Esophagus squamous epithelium (tissue), 5 donors: ENCODE results near the gene RET. TPM values are rescaled to one million over a fixed set of nuclear protein-coding genes. Genes with fewer than 3 reads are reported as not detected.

Experiments
- DNase-seq: peaks from one replicate; lab custom pipeline; 2025; lab: John Stamatoyannopoulos, UW
- H3K27ac ChIP-seq, 4 donors: fragments of 200-600 bp; sonication (generic); one replicate each; pipeline ENCODE4 v1.5.1; 2016 to 2019; ENCODE audit warnings: mild to moderate bottlenecking in 1 of 4
- H3K27me3 ChIP-seq, 4 donors: fragments of 200-600 bp; sonication (generic); 1 replicate in 3 of 4; 2 replicates in 1 of 4; pipeline versions ENCODE4 v1.5.1 to v1.6.0; 2017 to 2021; ENCODE audit warnings: antibody characterized with exemption in 1 of 4
- H3K36me3 ChIP-seq, 3 donors: fragments of 200-600 bp; sonication (generic); one replicate each; pipeline ENCODE4 v1.5.1; 2016 to 2019
- H3K4me1 ChIP-seq, 3 donors: fragments of 200-600 bp; sonication (generic); one replicate each; pipeline ENCODE4 v1.5.1; 2017 to 2019
- H3K4me3 ChIP-seq, 4 donors: fragments of 200-600 bp; sonication (generic); 1 replicate in 3 of 4; 2 replicates in 1 of 4; pipeline ENCODE4 v1.5.1; 2016 to 2019; ENCODE audit warnings: mild to moderate bottlenecking in 2 of 4, moderate library complexity in 1 of 4
- H3K9me3 ChIP-seq, 3 donors: fragments of 200-600 bp; sonication (generic); one replicate each; pipeline ENCODE4 v1.5.1; 2016 to 2019
- CTCF ChIP-seq, 6 experiments: fragments of 450-650 bp in 4 of 6; fragments of 200-600 bp in 2 of 6; sonication (generic) in 2 of 6; IDR thresholded peaks; one replicate each; pipeline ENCODE4 v1.5.1; 2016 to 2019; ENCODE audit warnings: antibody characterized with exemption in 6 of 6, mild to moderate bottlenecking in 4 of 6, moderate library complexity in 4 of 6
- POLR2A ChIP-seq, 4 donors: fragments of 450-650 bp; IDR thresholded peaks; one replicate each; pipeline ENCODE4 v1.6.1; 2017; ENCODE audit warnings: antibody characterized with exemption in 4 of 4, mild to moderate bottlenecking in 4 of 4, moderate library complexity in 3 of 4
- WGBS, 2 donors: methylation state at CpG; one replicate each; pipeline ENCODE4 v1.1.5; 2018; 5-methylcytosine and 5-hydroxymethylcytosine counted together
- intact Hi-C: fragments of 100-400 bp; cut with DNase I; formaldehyde crosslinking; loops from one replicate; pipeline ENCODE4 v1.15.0; 2022
- total RNA-seq, 4 donors: library from RNA; depleted of rRNA; stranded (reverse); fragments of >200 nt; gene quantifications; one replicate each; pipeline ENCODE4 v1.1.0, GENCODE V29; 2016
- donor health status: DM: yes; HTN: yes; CAD: no.

Gene RET
- total RNA-seq, 4 donors from 2014 or later: 0.04 to 0.19 (median 0.11) TPM

DNA sequence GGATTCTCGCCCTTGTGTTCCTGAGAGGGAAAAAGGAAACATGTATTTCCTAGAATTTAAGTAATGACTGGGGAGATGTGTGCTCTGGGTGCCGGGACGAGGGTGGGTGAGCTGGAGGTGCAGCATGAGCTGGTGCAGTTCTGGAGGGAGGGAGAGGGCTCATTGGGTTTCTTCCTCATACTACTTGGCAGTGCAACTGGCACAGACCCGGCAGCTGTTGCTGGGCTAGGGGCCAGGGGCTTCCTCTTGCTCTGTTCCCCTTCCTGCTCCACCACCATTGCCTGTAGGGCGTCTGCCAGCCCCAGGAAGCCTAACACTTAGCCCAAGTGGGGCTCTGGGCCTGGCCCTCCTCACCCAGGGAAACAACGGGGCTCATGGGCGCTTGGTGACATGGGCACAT is 5.9 kb downstream of the RET start:
- Histone ChIP-seq H3K4me1 (peaks cover under 1 to 9% (median 2%) of the 10 kb centered on the region in 3 donors), H3K36me3 (no peaks in the 10 kb centered on the region), H3K4me3 (no peak overlapping the region), H3K27ac (no peak overlapping the region), H3K9me3 (no peaks in the 10 kb centered on the region), H3K27me3 (peaks cover 0 to 57% (median 0%) of the 10 kb centered on the region in 4 donors)
- intact Hi-C loops: no loop called here
- no peak for TF ChIP-seq POLR2A (IDR thresholded peaks at IDR 0.05)
- TF ChIP-seq CTCF (IDR thresholded peaks at IDR 0.05): no peak
- DNase-seq: no peak
- WGBS, 2 donors: 20% methylated on average over 4 of the region's 7 CpGs; no CpG with 5 or more reads in 1 of the 2 donors

DNA sequence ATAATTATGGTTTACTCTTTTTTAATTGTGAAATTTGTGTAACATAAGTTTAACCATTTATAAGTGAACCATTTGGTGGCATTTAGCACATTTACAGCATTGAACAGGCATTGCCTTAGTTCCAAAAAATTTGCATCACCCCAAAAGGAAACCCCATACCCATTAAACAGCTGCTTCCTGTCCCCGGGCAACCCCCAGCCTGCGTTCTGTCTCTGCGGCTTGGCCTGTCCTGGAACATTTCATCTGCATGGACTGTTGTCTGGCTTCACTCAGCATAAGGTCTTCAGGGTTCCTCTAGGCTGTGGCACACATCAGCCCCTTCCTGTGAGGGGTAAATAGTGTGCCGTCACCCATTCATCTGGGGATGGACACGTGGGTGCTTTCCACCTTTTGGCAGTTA is 6.9 kb downstream of the RET start:
- whole genome bisulfite sequencing, 2 donors: 24 to 35% methylated on average over 5 of the region's 5 CpGs
- no peak overlapping the region for H3K27ac ChIP-seq
- H3K36me3 ChIP-seq: no peaks in the 10 kb centered on the region
- intact Hi-C loops: no loop called here
- TF ChIP-seq CTCF (IDR thresholded peaks at IDR 0.05) (no peak), POLR2A (IDR thresholded peaks at IDR 0.05) (no peak)
- no peaks in the 10 kb centered on the region for H3K9me3 ChIP-seq
- no peak overlapping the region for H3K4me3 ChIP-seq
- DNase-seq: no peak
- peaks cover 0 to 47% (median 0%) of the 10 kb centered on the region in 4 donors for H3K27me3 ChIP-seq
- no peaks in the 10 kb centered on the region for H3K4me1 ChIP-seq

DNA sequence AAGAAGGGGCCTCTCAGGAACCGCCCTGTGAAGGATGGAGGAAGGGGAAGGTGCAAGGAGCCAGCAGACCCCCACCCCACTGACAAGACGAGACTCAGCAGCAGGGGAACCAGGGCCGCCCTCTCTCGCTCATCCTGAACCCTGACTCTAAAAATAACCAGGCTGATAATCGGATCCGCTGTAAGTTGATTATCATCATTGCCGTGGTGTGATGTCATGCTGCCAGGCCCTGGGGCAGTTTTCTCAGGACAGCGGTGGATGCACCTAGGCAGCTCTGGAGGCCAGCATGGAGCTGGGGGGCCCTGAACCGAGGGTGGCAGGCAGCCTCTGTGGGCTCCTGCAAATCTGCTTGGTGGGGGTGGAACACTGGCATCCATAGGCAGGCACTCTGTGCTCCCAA is 7.9 kb downstream of the RET start:
- intact Hi-C loops: no loop called here
- DNase-seq: no peak
- TF ChIP-seq POLR2A (IDR thresholded peaks at IDR 0.05): no peak
- TF ChIP-seq CTCF (IDR thresholded peaks at IDR 0.05): no peak
- no peaks in the 10 kb centered on the region for H3K4me1 ChIP-seq
- H3K9me3 ChIP-seq: no peaks in the 10 kb centered on the region
- H3K36me3 ChIP-seq: no peaks in the 10 kb centered on the region
- no peak overlapping the region for H3K4me3 ChIP-seq
- H3K27me3 ChIP-seq: peaks cover 0 to 38% (median 0%) of the 10 kb centered on the region in 4 donors
- no peak overlapping the region for H3K27ac ChIP-seq
- WGBS, 2 donors: 40 to 65% methylated on average over 1 to 5 of the region's 9 CpGs

DNA sequence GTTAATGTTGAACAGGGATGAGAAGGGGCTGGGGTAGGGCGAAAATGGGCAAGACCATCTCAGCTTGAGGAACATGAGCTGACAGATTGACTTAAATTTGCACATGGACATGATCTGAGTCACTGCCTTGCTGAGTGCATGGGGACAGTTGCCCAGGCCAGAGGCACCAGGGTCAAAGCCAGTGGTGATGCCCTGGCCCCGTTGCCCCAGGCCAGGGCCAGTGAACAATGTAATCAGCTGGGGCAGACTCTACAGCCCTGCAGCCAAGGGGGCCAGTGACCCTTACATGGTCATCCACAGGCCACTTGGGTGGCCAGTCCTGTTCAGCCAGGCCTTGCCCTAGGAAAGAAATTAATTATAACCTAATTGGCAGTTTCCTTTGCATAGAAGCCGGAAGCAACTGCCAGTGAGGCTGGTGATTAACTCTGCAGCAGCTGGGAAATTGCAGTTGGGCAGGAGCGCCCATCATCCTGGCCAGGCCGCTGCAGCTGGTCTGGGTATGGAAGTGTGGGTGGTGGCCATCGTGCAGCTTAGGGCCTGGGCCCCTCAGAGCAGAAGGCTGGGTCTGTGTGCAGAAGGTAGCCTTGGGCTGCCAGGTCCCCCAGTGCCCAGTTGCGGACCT is 9.6 kb downstream of the RET start:
- no peak overlapping the region for H3K27ac ChIP-seq
- peaks cover 0 to 27% (median 0%) of the 10 kb centered on the region in 4 donors for H3K27me3 ChIP-seq
- no peaks in the 10 kb centered on the region for H3K9me3 ChIP-seq
- no peak for TF ChIP-seq POLR2A (IDR thresholded peaks at IDR 0.05)
- TF ChIP-seq CTCF (IDR thresholded peaks at IDR 0.05): no peak
- no peaks in the 10 kb centered on the region for H3K4me1 ChIP-seq
- 82 to 84% methylated on average over 4 to 6 of the region's 7 CpGs for WGBS, 2 donors
- no peak overlapping the region for H3K4me3 ChIP-seq
- intact Hi-C loops: no loop called here
- DNase-seq: no peak
- H3K36me3 ChIP-seq: no peaks in the 10 kb centered on the region

DNA sequence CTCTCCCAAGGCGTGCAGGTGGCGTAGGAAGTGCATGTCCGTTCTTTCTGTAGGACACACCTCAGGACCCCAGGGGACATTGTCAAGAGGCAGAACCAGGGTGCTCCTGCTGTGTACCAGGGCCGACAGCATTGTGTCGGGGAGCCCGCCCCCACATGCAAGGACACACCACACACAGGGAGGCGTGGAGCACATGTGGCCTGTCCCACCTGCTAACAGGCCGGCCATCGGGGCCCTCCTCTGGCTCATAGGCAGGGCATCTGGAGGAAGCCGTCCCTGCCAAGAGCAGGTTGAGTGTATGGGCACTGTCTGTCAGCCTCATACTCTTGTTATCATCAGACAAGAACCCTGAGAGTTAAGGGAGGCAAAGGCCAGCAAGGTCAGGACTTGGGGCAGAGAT is 12.7 kb downstream of the RET start:
- TF ChIP-seq CTCF (IDR thresholded peaks at IDR 0.05) (no peak), POLR2A (IDR thresholded peaks at IDR 0.05) (no peak)
- H3K36me3 ChIP-seq: no peaks in the 10 kb centered on the region
- WGBS, 2 donors: 76% methylated on average over 4 of the region's 10 CpGs; no CpG with 5 or more reads in 1 of the 2 donors
- intact Hi-C loops: no loop called here
- H3K9me3 ChIP-seq: no peaks in the 10 kb centered on the region
- H3K27ac ChIP-seq: no peak overlapping the region
- DNase-seq: no peak
- no peak overlapping the region for H3K4me3 ChIP-seq
- H3K27me3 ChIP-seq: peaks cover 0 to 7% (median 0%) of the 10 kb centered on the region in 4 donors
- H3K4me1 ChIP-seq: no peaks in the 10 kb centered on the region
